Measurements from ENCODE around the gene DDX24. TPM values are rescaled to one million over a fixed set of nuclear protein-coding genes. Genes with fewer than 3 reads are reported as not detected.

The DDX24 gene
- total and polyA plus RNA-seq, 8 donors: 39.1 to 236 (median 69.9) TPM

GRCh38 chr14:94081386-94081820 is 401 bp upstream of the DDX24 start:
- Histone ChIP-seq H3K4me3 (peak overlapping the region; percentile 90 to 98 (median 94)), H3K4me1 (peaks cover 32 to 52% (median 44%) of the 10 kb centered on the region in 4 donors), H3K36me3 (peaks cover 0 to 29% (median 17%) of the 10 kb centered on the region in 4 donors), H3K27ac (peak overlapping the region; percentile 82 to 97 (median 94)), H3K27me3 (no peaks in the 10 kb centered on the region), H3K9me3 (no peaks in the 10 kb centered on the region)
- TF ChIP-seq EP300 (IDR thresholded peaks at IDR 0.05) (no peak), POLR2A (IDR thresholded peaks at IDR 0.05) (no peak), POLR2AphosphoS5 (IDR thresholded peaks at IDR 0.05) (no peak)
- TF ChIP-seq, protein P1, sequence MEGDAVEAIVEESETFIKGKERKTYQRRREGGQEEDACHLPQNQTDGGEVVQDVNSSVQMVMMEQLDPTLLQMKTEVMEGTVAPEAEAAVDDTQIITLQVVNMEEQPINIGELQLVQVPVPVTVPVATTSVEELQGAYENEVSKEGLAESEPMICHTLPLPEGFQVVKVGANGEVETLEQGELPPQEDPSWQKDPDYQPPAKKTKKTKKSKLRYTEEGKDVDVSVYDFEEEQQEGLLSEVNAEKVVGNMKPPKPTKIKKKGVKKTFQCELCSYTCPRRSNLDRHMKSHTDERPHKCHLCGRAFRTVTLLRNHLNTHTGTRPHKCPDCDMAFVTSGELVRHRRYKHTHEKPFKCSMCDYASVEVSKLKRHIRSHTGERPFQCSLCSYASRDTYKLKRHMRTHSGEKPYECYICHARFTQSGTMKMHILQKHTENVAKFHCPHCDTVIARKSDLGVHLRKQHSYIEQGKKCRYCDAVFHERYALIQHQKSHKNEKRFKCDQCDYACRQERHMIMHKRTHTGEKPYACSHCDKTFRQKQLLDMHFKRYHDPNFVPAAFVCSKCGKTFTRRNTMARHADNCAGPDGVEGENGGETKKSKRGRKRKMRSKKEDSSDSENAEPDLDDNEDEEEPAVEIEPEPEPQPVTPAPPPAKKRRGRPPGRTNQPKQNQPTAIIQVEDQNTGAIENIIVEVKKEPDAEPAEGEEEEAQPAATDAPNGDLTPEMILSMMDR (IDR thresholded peaks at IDR 0.05): no peak
- 0 to 1% (median 1%) methylated on average over 19 of the region's 19 CpGs for WGBS, 5 donors
- peak in 1 of 2 donors; percentile 55 for DNase-seq
- intact Hi-C loops (cut with DNase I; ENCODE audit: low total_unique reads): no loop called here

GRCh38 chr14:94079891-94080620 is 946 bp downstream of the DDX24 start:
- Histone ChIP-seq H3K4me3 (peak overlapping the region; percentile 90 to 98 (median 94)), H3K9me3 (peaks cover 0 to 3% (median 1%) of the 10 kb centered on the region in 4 donors), H3K4me1 (peaks cover 38 to 60% (median 50%) of the 10 kb centered on the region in 4 donors), H3K27ac (peak overlapping the region; percentile 93 to 97 (median 95)), H3K27me3 (no peaks in the 10 kb centered on the region), H3K36me3 (peaks cover 0 to 32% (median 25%) of the 10 kb centered on the region in 4 donors)
- WGBS, 5 donors: 1 to 4% (median 2%) methylated on average over 15 of the region's 15 CpGs
- intact Hi-C loops (cut with DNase I; ENCODE audit: low total_unique reads): no loop called here
- peak in 1 of 2 donors; percentile 40 for DNase-seq
- TF ChIP-seq, protein P1 (IDR thresholded peaks at IDR 0.05): no peak
- TF ChIP-seq EP300 (IDR thresholded peaks at IDR 0.05) (no peak), POLR2AphosphoS5 (IDR thresholded peaks at IDR 0.05) (no peak), POLR2A (IDR thresholded peaks at IDR 0.05) (no peak)

GRCh38 chr14:94077823-94078222 is 3.2 kb downstream of the DDX24 start:
- Histone ChIP-seq H3K4me3 (peak overlapping the region; percentile 90 to 98 (median 94)), H3K27me3 (no peaks in the 10 kb centered on the region), H3K36me3 (peaks cover 0 to 38% (median 30%) of the 10 kb centered on the region in 4 donors), H3K4me1 (peaks cover 38 to 60% (median 50%) of the 10 kb centered on the region in 4 donors), H3K27ac (no peak overlapping the region), H3K9me3 (peaks cover 0 to 11% (median 5%) of the 10 kb centered on the region in 4 donors)
- intact Hi-C loops (cut with DNase I; ENCODE audit: low total_unique reads): no loop called here
- TF ChIP-seq EP300 (IDR thresholded peaks at IDR 0.05): no peak
- TF ChIP-seq POLR2A (IDR thresholded peaks at IDR 0.05): no peak
- TF ChIP-seq, protein P1 (IDR thresholded peaks at IDR 0.05): no peak
- no peak for TF ChIP-seq POLR2AphosphoS5 (IDR thresholded peaks at IDR 0.05)
- WGBS, 5 donors: 72 to 84% (median 76%) methylated on average over 5 of the region's 5 CpGs
- DNase-seq: no peak

GRCh38 chr14:94077111-94077821 is 3.7 kb downstream of the DDX24 start:
- intact Hi-C loops (cut with DNase I; ENCODE audit: low total_unique reads): no loop called here
- peaks cover 38 to 56% (median 48%) of the 10 kb centered on the region in 4 donors for H3K4me1 ChIP-seq
- H3K27ac ChIP-seq: no peak overlapping the region
- H3K4me3 ChIP-seq: peak overlapping the region; percentile 11 to 98 (median 92)
- no peak for TF ChIP-seq POLR2A (IDR thresholded peaks at IDR 0.05)
- no peaks in the 10 kb centered on the region for H3K27me3 ChIP-seq
- peaks cover 0 to 11% (median 5%) of the 10 kb centered on the region in 4 donors for H3K9me3 ChIP-seq
- peaks cover 0 to 38% (median 30%) of the 10 kb centered on the region in 4 donors for H3K36me3 ChIP-seq
- no peak for DNase-seq
- WGBS, 5 donors: 45 to 62% (median 51%) methylated on average over 7 of the region's 7 CpGs
